HUES64 (cell line): ENCODE measurements around the gene CORIN.

Experiments used
- H3K27ac ChIP-seq: 2 replicates; pipeline ENCODE4 v1.7.0; 2013; ENCODE audit warnings: low read depth, low read length, inconsistent platforms
- H3K27me3 ChIP-seq: 2 replicates; pipeline ENCODE4 v1.6.1; 2013; ENCODE audit warnings: mild to moderate bottlenecking, low read length; ENCODE audit not compliant: insufficient read depth
- H3K36me3 ChIP-seq: 2 replicates; pipeline ENCODE4 v1.6.1; 2013; ENCODE audit warnings: mild to moderate bottlenecking, low read length; ENCODE audit not compliant: insufficient read depth
- H3K4me1 ChIP-seq: 2 replicates; pipeline ENCODE4 v1.6.1; 2013; ENCODE audit warnings: mild to moderate bottlenecking, low read length, moderate library complexity; ENCODE audit not compliant: insufficient read depth
- H3K4me3 ChIP-seq: 2 replicates; pipeline ENCODE4 v1.5.1; 2013; ENCODE audit warnings: mild to moderate bottlenecking, low read length, moderate library complexity
- H3K9ac ChIP-seq: 2 replicates; pipeline ENCODE4 v1.6.1; 2013; ENCODE audit warnings: mild to moderate bottlenecking, low read depth, low read length
- H3K9me3 ChIP-seq: 2 replicates; pipeline ENCODE4 v1.6.1; 2013; ENCODE audit warnings: low read depth, low read length; ENCODE audit not compliant: insufficient read depth
- WGBS: fragments of 150-250, 120-280 bp; methylation state at CpG from one replicate; pipeline ENCODE4 v1.1.7; 2013; ENCODE audit warnings: missing lambda C conversion rate; 5-methylcytosine and 5-hydroxymethylcytosine counted together

The CORIN gene

GRCh38 chr4:47835494-47835893 lies 2.4 kb downstream of the CORIN start:
- H3K27ac ChIP-seq = no peak overlapping the region
- no peak overlapping the region for H3K9ac ChIP-seq
- peaks cover 33% of the 10 kb centered on the region for H3K27me3 ChIP-seq
- H3K4me1 ChIP-seq = peaks cover 24% of the 10 kb centered on the region
- H3K9me3 ChIP-seq = peaks cover 5% of the 10 kb centered on the region; the same call in 1 of the 2 replicates
- H3K4me3 ChIP-seq = no peak overlapping the region
- no peaks in the 10 kb centered on the region for H3K36me3 ChIP-seq
- WGBS = 81% methylated on average over 2 of the region's 2 CpGs

DNA sequence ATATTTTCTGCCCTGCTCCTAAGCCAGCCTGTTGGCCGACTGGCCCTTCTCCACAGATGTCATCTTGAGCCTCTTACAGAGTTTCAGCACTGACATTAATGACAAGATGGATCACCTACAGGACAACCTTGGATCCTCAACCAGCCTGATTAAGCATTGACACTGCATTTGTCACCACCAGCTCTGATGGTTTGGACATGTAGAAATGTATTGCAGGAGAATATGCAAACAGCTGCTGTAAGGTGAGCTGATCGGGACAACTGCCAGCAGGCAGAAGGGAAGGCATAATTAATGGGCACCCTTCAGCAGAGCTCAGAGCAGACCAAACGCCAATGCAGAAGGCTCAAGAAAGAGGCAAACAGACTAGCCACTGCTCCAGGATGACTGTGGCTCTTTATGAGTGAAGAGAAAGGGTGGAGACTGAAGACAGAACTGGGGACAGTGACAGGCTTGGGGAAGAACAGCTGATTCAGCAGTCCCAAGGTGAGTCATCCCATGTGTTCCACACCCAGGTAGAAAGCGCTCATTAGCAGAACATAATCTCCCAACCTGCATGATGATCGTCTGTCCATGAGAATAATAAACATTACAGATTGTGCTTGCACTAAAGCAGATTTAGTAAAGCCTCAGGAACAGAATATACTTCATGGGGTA lies 6.7 kb downstream of the CORIN start:
- H3K9me3 ChIP-seq = peaks cover 5% of the 10 kb centered on the region; the same call in 1 of the 2 replicates
- no peak overlapping the region for H3K9ac ChIP-seq
- no peak overlapping the region for H3K27ac ChIP-seq
- H3K36me3 ChIP-seq = no peaks in the 10 kb centered on the region
- no peak overlapping the region for H3K4me3 ChIP-seq
- 85% methylated on average over 5 of the region's 5 CpGs for WGBS
- H3K4me1 ChIP-seq = peaks cover 11% of the 10 kb centered on the region
- H3K27me3 ChIP-seq = peaks cover 6% of the 10 kb centered on the region; the same call in 1 of the 2 replicates

GRCh38 chr4:47830265-47831025 lies 7.4 kb downstream of the CORIN start:
- H3K27ac ChIP-seq = no peak overlapping the region

GRCh38 chr4:47829438-47829837 lies 8.4 kb downstream of the CORIN start:
- Histone ChIP-seq H3K9me3 (peaks cover 5% of the 10 kb centered on the region; the same call in 1 of the 2 replicates), H3K4me3 (no peak overlapping the region), H3K27ac (no peak overlapping the region), H3K27me3 (no peaks in the 10 kb centered on the region), H3K36me3 (no peaks in the 10 kb centered on the region), H3K4me1 (peaks cover 2% of the 10 kb centered on the region; the same call in 1 of the 2 replicates), H3K9ac (no peak overlapping the region)

More at GRCh38 chr4:47830265-47831025, 7.4 kb downstream of the CORIN start:
- no peak overlapping the region for H3K9ac ChIP-seq
- H3K36me3 ChIP-seq = no peaks in the 10 kb centered on the region
- WGBS = 89% methylated on average over 3 of the region's 3 CpGs
- no peak overlapping the region for H3K4me3 ChIP-seq
- peaks cover 4% of the 10 kb centered on the region for H3K4me1 ChIP-seq
- H3K9me3 ChIP-seq = peaks cover 5% of the 10 kb centered on the region; the same call in 1 of the 2 replicates
- H3K27me3 ChIP-seq = no peaks in the 10 kb centered on the region; the same call in 1 of the 2 replicates

DNA sequence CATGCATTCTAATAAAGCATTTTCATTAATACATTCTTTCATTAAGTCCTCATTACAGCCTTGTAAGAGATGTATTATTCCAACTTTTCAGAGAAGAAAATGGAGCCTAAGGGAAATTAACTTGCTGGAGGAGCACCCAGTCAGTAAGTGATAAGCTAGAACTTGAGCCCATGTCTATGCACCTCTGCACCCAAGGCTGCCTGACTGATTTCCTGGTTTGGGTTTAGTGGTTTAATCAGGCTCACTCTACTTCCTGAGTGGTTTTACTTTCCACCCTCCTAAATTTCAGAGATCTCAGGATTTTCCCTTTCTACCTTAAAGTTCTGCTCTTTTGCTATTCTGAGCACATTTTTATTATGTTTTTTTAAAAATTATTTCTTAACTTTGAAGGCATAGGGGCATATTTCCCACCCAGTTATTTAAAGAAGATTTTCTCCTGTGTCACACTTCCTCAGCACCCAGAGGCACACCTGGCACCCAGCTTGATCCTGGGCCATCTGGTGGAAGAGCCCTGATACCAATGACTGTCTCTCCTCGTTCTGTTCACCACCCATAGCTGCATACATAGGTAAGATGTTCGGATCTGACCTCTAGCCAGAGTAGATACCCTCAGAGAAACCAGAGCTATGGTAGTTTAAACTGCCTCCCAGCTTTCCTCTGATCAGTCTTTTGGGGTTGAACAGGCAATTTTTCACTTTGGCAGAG lies 10.4 kb downstream of the CORIN start:
- WGBS = 89% methylated on average over 2 of the region's 2 CpGs
- Histone ChIP-seq H3K9me3 (no peaks in the 10 kb centered on the region), H3K27me3 (no peaks in the 10 kb centered on the region), H3K36me3 (no peaks in the 10 kb centered on the region), H3K27ac (no peak overlapping the region), H3K4me1 (peaks cover 2% of the 10 kb centered on the region; the same call in 1 of the 2 replicates), H3K9ac (no peak overlapping the region), H3K4me3 (no peak overlapping the region)

- H3K9ac ChIP-seq = no peak overlapping the region
- 73% methylated on average over 7 of the region's 7 CpGs for WGBS
Measured at GRCh38 chr4:47824840-47825239, 13.0 kb downstream of the CORIN start.

DNA sequence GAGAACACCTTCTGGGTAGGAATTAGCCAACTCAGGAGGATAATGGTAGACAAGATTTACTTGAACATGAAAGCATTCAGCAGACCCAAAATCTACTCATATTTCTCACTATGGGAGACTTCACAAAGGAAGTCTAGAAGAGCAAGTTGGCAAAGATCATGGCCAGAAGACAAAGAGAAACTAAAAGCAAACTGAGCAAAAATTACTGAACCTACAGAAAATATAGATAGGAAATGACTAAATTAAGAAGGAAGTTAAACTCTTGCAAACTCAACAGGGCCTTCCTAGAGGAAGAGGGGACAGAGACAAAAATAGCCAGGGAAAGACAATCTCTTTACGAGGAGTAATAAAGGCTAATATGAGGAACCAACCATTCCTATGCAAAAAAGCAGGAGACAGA lies 18.7 kb downstream of the CORIN start:
- Histone ChIP-seq H3K9me3 (no peaks in the 10 kb centered on the region), H3K4me3 (no peak overlapping the region), H3K27me3 (no peaks in the 10 kb centered on the region), H3K27ac (no peak overlapping the region), H3K36me3 (no peaks in the 10 kb centered on the region), H3K4me1 (no peaks in the 10 kb centered on the region), H3K9ac (no peak overlapping the region)
- 100% methylated on average over 1 of the region's 1 CpG for WGBS

More at GRCh38 chr4:47824840-47825239, 13.0 kb downstream of the CORIN start:
- Histone ChIP-seq H3K27ac (no peak overlapping the region), H3K4me1 (peaks cover 2% of the 10 kb centered on the region; the same call in 1 of the 2 replicates), H3K4me3 (no peak overlapping the region), H3K36me3 (no peaks in the 10 kb centered on the region), H3K27me3 (no peaks in the 10 kb centered on the region), H3K9me3 (no peaks in the 10 kb centered on the region)

DNA sequence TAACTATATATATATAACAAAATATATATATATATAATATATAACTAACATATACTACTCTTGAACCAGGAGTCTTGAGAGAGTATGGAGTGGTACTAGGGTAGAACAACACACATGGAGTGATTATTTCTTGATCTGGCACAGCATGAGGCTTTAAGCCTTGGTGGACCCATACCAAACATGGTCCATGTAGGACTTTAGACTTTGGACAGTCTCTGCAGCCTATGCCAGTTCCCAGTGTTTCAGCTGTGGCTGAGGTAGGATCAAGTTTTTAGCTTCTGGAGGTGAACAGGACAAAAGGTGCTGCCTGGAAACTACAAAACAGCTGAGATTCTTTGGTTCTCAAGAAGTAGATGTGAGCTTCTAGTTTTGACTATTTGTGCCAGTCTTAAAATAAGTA lies 20.6 kb downstream of the CORIN start:
- Histone ChIP-seq H3K36me3 (no peaks in the 10 kb centered on the region), H3K27ac (no peak overlapping the region), H3K9ac (no peak overlapping the region), H3K4me1 (no peaks in the 10 kb centered on the region), H3K9me3 (no peaks in the 10 kb centered on the region), H3K27me3 (no peaks in the 10 kb centered on the region), H3K4me3 (no peak overlapping the region)

DNA sequence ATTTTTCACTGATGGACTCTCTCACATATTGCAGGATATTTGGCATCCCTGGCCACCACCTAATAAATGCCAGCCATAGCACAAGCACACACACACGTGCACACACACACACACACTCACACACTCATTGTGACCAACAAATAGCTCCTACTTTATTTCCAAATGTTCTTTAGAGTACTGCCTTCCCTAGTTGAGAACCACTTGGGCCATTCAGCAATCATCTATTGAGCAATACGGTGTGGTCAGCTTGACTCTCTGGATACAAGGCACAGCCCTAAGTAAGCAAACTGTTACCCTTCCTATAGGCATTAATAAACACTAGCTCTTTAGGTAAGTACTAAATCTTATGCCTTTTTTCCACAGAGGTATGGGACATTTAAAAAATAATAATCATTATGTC lies 21.1 kb downstream of the CORIN start:
- no peak overlapping the region for H3K27ac ChIP-seq
- H3K4me3 ChIP-seq = no peak overlapping the region
- no peaks in the 10 kb centered on the region for H3K36me3 ChIP-seq
- no peaks in the 10 kb centered on the region for H3K27me3 ChIP-seq
- no peak overlapping the region for H3K9ac ChIP-seq
- H3K4me1 ChIP-seq = no peaks in the 10 kb centered on the region
- H3K9me3 ChIP-seq = no peaks in the 10 kb centered on the region
- WGBS = 89% methylated on average over 2 of the region's 2 CpGs

DNA sequence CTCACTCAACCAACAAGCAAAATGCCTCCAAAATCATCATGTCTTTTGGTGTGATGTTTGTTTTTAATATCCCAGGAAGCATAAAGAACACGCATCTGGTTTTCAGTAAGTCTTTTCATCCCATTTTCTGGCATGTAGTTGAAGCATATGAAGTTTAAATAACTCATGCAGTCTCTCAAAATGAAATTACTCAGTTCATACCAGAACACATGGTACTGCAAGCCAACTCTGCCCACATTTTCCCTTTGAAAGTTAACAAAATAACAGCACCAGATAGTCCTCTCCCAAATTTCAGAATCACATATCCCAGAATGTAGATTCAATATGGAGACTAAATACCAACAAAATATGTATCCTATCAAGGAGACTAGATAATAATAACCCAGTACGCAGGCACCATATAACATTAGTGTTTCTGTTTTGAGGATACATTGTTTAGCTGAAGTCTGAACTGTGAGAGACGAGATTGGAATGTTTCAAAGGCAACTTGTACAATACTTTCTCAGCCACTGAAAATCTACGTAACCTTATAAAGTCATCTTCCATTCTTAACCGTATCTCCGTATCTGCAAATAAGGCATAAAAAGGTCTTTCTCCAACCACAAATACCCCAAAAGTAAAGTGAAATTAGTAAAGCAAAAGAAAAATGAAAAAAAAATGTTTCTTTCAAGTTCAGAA lies 23.1 kb downstream of the CORIN start:
- H3K27ac ChIP-seq = no peak overlapping the region
- no peaks in the 10 kb centered on the region for H3K36me3 ChIP-seq
- WGBS = 90% methylated on average over 6 of the region's 6 CpGs
- H3K27me3 ChIP-seq = no peaks in the 10 kb centered on the region
- H3K4me1 ChIP-seq = no peaks in the 10 kb centered on the region
- no peaks in the 10 kb centered on the region for H3K9me3 ChIP-seq
- no peak overlapping the region for H3K4me3 ChIP-seq
- H3K9ac ChIP-seq = no peak overlapping the region
